ENCODE results near the gene COL5A1. TPM values are rescaled to one million over a fixed set of nuclear protein-coding genes. Genes with fewer than 3 reads are reported as not detected.

The COL5A1 gene
- total and polyA plus RNA-seq, 2 experiments from 2014 or later: 2.5 to 13.1 TPM

DNA sequence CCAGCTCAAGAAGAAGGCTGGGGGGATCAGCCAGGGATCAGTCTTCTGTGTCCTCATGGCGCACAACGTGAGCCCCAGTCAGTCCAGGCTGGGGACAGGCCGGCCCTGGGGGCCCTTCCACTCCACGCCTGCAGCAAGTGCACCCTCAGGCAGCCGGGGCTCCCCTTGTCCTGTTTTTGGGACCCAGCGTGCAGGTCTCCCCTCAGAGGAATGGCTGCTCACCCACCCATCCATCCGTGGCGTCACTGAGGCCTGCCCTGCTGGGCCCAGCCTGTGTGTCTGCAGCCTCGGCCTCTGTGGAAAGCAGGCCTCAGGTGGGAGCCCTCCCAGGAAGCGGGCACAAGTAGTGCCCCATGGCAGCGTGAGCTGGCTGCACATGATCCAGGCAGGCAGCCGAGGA lies 186.4 kb downstream of the COL5A1 start:
- no peak overlapping the region for H2AFZ ChIP-seq
- ATAC-seq (no peak), DNase-seq (ENCODE audit: low spot score) (no peak)
- no peaks in the 10 kb centered on the region for H4K20me1 ChIP-seq (replicated peaks; ENCODE audit: insufficient read depth)
- Mint-ChIP-seq H3K27me3 (ENCODE audit: insufficient read depth, low read depth, poor library complexity) (peaks cover 7% of the 10 kb centered on the region), H3K9me3 (no peaks in the 10 kb centered on the region), H3K36me3 (ENCODE audit: low read depth) (no peaks in the 10 kb centered on the region), H3K4me3 (no peak overlapping the region), H3K4me1 (no peaks in the 10 kb centered on the region), H3K27ac (no peak overlapping the region)
- no peaks in the 10 kb centered on the region for H3K4me1 ChIP-seq (ENCODE audit: insufficient read depth)
- no peaks in the 10 kb centered on the region for H3F3A ChIP-seq (replicated peaks; ENCODE audit: low read depth)
- no peak overlapping the region for H3K4me3 ChIP-seq
- no peaks in the 10 kb centered on the region for H3K27me3 ChIP-seq (ENCODE audit: insufficient read depth)
- no peak overlapping the region for H3K4me2 ChIP-seq
- H3K79me2 ChIP-seq (replicated peaks; ENCODE audit: insufficient read depth): no peaks in the 10 kb centered on the region
- no peaks in the 10 kb centered on the region for H3K36me3 ChIP-seq (ENCODE audit: insufficient read depth)
- TF ChIP-seq JUNB (IDR thresholded peaks at IDR 0.05; ENCODE audit: unreplicated experiment) (no peak), STAT1 (IDR thresholded peaks at IDR 0.05; ENCODE audit: unreplicated experiment) (no peak), EZH2phosphoT487 (IDR thresholded peaks at IDR 0.05; ENCODE audit: unreplicated experiment) (no peak), NANOG (IDR thresholded peaks at IDR 0.05; ENCODE audit: borderline replicate concordance) (no peak), CREB1 (CRISPR knock-in tag; IDR thresholded peaks at IDR 0.05; ENCODE audit: low read depth) (no peak), ZNF331 (CRISPR knock-in tag; IDR thresholded peaks at IDR 0.05; ENCODE audit: low read depth) (no peak), EZH2 (IDR thresholded peaks at IDR 0.05; ENCODE audit: low read depth, unreplicated experiment) (no peak), POLR2AphosphoS5 (IDR thresholded peaks at IDR 0.05; ENCODE audit: low read depth) (no peak), ZNF114 (CRISPR knock-in tag; IDR thresholded peaks at IDR 0.05) (no peak)
- TF ChIP-seq, protein P1, sequence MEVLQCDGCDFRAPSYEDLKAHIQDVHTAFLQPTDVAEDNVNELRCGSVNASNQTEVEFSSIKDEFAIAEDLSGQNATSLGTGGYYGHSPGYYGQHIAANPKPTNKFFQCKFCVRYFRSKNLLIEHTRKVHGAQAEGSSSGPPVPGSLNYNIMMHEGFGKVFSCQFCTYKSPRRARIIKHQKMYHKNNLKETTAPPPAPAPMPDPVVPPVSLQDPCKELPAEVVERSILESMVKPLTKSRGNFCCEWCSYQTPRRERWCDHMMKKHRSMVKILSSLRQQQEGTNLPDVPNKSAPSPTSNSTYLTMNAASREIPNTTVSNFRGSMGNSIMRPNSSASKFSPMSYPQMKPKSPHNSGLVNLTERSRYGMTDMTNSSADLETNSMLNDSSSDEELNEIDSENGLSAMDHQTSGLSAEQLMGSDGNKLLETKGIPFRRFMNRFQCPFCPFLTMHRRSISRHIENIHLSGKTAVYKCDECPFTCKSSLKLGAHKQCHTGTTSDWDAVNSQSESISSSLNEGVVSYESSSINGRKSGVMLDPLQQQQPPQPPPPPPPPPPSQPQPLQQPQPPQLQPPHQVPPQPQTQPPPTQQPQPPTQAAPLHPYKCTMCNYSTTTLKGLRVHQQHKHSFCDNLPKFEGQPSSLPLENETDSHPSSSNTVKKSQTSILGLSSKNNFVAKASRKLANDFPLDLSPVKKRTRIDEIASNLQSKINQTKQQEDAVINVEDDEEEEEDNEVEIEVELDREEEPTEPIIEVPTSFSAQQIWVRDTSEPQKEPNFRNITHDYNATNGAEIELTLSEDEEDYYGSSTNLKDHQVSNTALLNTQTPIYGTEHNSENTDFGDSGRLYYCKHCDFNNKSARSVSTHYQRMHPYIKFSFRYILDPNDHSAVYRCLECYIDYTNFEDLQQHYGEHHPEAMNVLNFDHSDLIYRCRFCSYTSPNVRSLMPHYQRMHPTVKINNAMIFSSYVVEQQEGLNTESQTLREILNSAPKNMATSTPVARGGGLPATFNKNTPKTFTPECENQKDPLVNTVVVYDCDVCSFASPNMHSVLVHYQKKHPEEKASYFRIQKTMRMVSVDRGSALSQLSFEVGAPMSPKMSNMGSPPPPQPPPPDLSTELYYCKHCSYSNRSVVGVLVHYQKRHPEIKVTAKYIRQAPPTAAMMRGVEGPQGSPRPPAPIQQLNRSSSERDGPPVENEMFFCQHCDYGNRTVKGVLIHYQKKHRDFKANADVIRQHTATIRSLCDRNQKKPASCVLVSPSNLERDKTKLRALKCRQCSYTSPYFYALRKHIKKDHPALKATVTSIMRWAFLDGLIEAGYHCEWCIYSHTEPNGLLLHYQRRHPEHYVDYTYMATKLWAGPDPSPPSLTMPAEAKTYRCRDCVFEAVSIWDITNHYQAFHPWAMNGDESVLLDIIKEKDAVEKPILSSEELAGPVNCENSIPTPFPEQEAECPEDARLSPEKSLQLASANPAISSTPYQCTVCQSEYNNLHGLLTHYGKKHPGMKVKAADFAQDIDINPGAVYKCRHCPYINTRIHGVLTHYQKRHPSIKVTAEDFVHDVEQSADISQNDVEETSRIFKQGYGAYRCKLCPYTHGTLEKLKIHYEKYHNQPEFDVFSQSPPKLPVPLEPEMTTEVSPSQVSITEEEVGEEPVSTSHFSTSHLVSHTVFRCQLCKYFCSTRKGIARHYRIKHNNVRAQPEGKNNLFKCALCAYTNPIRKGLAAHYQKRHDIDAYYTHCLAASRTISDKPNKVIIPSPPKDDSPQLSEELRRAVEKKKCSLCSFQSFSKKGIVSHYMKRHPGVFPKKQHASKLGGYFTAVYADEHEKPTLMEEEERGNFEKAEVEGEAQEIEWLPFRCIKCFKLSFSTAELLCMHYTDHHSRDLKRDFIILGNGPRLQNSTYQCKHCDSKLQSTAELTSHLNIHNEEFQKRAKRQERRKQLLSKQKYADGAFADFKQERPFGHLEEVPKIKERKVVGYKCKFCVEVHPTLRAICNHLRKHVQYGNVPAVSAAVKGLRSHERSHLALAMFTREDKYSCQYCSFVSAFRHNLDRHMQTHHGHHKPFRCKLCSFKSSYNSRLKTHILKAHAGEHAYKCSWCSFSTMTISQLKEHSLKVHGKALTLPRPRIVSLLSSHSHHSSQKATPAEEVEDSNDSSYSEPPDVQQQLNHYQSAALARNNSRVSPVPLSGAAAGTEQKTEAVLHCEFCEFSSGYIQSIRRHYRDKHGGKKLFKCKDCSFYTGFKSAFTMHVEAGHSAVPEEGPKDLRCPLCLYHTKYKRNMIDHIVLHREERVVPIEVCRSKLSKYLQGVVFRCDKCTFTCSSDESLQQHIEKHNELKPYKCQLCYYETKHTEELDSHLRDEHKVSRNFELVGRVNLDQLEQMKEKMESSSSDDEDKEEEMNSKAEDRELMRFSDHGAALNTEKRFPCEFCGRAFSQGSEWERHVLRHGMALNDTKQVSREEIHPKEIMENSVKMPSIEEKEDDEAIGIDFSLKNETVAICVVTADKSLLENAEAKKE (CRISPR knock-in tag; IDR thresholded peaks at IDR 0.05): no peak
- TF ChIP-seq, protein P2, sequence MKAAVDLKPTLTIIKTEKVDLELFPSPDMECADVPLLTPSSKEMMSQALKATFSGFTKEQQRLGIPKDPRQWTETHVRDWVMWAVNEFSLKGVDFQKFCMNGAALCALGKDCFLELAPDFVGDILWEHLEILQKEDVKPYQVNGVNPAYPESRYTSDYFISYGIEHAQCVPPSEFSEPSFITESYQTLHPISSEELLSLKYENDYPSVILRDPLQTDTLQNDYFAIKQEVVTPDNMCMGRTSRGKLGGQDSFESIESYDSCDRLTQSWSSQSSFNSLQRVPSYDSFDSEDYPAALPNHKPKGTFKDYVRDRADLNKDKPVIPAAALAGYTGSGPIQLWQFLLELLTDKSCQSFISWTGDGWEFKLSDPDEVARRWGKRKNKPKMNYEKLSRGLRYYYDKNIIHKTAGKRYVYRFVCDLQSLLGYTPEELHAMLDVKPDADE (IDR thresholded peaks at IDR 0.05): no peak
- TF ChIP-seq, protein P3, sequence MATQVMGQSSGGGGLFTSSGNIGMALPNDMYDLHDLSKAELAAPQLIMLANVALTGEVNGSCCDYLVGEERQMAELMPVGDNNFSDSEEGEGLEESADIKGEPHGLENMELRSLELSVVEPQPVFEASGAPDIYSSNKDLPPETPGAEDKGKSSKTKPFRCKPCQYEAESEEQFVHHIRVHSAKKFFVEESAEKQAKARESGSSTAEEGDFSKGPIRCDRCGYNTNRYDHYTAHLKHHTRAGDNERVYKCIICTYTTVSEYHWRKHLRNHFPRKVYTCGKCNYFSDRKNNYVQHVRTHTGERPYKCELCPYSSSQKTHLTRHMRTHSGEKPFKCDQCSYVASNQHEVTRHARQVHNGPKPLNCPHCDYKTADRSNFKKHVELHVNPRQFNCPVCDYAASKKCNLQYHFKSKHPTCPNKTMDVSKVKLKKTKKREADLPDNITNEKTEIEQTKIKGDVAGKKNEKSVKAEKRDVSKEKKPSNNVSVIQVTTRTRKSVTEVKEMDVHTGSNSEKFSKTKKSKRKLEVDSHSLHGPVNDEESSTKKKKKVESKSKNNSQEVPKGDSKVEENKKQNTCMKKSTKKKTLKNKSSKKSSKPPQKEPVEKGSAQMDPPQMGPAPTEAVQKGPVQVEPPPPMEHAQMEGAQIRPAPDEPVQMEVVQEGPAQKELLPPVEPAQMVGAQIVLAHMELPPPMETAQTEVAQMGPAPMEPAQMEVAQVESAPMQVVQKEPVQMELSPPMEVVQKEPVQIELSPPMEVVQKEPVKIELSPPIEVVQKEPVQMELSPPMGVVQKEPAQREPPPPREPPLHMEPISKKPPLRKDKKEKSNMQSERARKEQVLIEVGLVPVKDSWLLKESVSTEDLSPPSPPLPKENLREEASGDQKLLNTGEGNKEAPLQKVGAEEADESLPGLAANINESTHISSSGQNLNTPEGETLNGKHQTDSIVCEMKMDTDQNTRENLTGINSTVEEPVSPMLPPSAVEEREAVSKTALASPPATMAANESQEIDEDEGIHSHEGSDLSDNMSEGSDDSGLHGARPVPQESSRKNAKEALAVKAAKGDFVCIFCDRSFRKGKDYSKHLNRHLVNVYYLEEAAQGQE (IDR thresholded peaks at IDR 0.05; ENCODE audit: unreplicated experiment): no peak
- TF ChIP-seq, protein P4, sequence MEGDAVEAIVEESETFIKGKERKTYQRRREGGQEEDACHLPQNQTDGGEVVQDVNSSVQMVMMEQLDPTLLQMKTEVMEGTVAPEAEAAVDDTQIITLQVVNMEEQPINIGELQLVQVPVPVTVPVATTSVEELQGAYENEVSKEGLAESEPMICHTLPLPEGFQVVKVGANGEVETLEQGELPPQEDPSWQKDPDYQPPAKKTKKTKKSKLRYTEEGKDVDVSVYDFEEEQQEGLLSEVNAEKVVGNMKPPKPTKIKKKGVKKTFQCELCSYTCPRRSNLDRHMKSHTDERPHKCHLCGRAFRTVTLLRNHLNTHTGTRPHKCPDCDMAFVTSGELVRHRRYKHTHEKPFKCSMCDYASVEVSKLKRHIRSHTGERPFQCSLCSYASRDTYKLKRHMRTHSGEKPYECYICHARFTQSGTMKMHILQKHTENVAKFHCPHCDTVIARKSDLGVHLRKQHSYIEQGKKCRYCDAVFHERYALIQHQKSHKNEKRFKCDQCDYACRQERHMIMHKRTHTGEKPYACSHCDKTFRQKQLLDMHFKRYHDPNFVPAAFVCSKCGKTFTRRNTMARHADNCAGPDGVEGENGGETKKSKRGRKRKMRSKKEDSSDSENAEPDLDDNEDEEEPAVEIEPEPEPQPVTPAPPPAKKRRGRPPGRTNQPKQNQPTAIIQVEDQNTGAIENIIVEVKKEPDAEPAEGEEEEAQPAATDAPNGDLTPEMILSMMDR (conservative IDR thresholded peaks at IDR 0.05; ENCODE audit: low read depth in 2 of 2): no peak
- no peak overlapping the region for H3K27ac ChIP-seq (ENCODE audit: low read depth)
- H3K9me2 ChIP-seq (ENCODE audit: insufficient read depth): no peaks in the 10 kb centered on the region

Measured in GM23338 (cell line).